Activated CD4-positive, alpha-beta T cell treated with anti-CD3 and anti-CD28 coated beads for 36 hours (primary cell): ENCODE measurements around the gene PGA5. TPM values are rescaled to one million over a fixed set of nuclear protein-coding genes. Genes with fewer than 3 reads are reported as not detected.

Experiments
- ATAC-seq: fragments of 200-7000 bp; cut with Tn5 transposase; one replicate; pipeline ENCODE4 v1.10.0; 2021; ENCODE audit warnings: mild to moderate bottlenecking, moderate library complexity
- CTCF ChIA-PET: fragments of 350-600 bp; sonication (Branson Sonifier 250); formaldehyde crosslinking; loops from one replicate; lab custom pipeline; 2021; ENCODE audit warnings: antibody characterized with exemption; lab: Charles Lee
- POLR2A ChIA-PET: fragments of 350-600 bp; sonication (Branson Sonifier 250); formaldehyde crosslinking; loops from one replicate; lab custom pipeline; 2021; ENCODE audit warnings: antibody characterized with exemption, inconsistent platforms; lab: Charles Lee
- DNase-seq: peaks from one replicate; pipeline ENCODE4 v3.0.0-alpha.2; 2020
- H3K27ac Mint-ChIP-seq: one replicate; pipeline ENCODE4 v1.8.0; 2021; ENCODE audit warnings: mixed read lengths
- H3K27me3 Mint-ChIP-seq: one replicate; pipeline ENCODE4 v1.8.0; 2021; ENCODE audit warnings: mixed read lengths
- H3K36me3 Mint-ChIP-seq: one replicate; pipeline ENCODE4 v1.8.0; 2021; ENCODE audit warnings: low read depth, mixed read lengths
- H3K4me1 Mint-ChIP-seq: one replicate; pipeline ENCODE4 v1.8.0; 2021; ENCODE audit warnings: mixed read lengths
- H3K4me3 Mint-ChIP-seq: one replicate; pipeline ENCODE4 v1.8.0; 2021; ENCODE audit warnings: mild to moderate bottlenecking, moderate library complexity, mixed read lengths
- H3K9me3 Mint-ChIP-seq: one replicate; pipeline ENCODE4 v1.8.0; 2021; ENCODE audit warnings: low read depth, mixed read lengths
- intact Hi-C, 2 experiments: fragments of 100-400 bp; cut with DNase I in 1 of 2; cut with micrococcal nuclease in 1 of 2; formaldehyde crosslinking; loops; one replicate each; pipeline versions ENCODE4 v1.14.2 to v1.15.1; 2022 to 2024; cut with DNase I, micrococcal nuclease
- total RNA-seq, 2 experiments: library from RNA; stranded (reverse); gene quantifications; one replicate each; pipeline ENCODE4 v1.2.3, GENCODE V29; 2021

The PGA5 gene
- total RNA-seq, 2 experiments from 2014 or later, result not detected

DNA sequence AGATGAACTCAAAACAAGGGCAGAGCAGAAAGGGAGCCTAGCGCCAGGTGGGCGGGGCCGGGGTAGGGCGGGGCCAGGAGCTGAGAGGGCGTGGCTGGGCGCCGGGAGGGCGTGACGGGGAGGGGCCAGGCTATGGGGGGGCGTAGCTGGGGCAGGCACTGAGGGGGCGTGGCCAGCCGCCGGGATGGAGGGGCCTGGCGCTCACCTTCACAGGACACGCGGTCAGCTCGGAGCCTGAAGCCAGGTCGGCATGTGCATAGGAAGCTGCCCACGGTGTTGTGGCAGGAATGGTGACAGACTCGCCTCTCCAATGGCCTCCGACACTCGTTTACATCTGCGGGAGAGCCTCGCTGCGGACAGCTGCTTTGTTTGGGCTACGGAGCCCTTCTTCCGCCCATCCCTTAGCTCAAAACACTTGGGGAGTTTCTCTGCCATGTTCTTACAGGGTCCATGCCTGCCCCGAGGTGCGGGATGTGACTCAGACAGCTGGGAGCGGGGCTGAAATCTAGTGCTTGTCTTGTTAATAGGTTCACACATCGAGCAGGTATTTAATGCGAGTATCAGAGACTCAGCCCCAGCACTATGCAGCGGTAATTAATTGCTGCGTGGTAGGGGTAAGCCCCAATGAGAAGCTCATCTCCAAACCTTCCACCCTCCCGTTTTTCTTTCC, 40.7 kb downstream of the PGA5 start:
- Mint-ChIP-seq H3K27ac (no peak overlapping the region), H3K4me3 (no peak overlapping the region), H3K4me1 (no peaks in the 10 kb centered on the region), H3K9me3 (no peaks in the 10 kb centered on the region), H3K36me3 (peaks cover 19% of the 10 kb centered on the region), H3K27me3 (no peaks in the 10 kb centered on the region)
- CTCF ChIA-PET, result interaction anchor here (0.6 to 1.4 kb wide), 4 partner anchors 104 to 439 kb away, joined by 3 to 4 read pairs (median 3); no protein-coding TSS in a partner anchor
- POLR2A ChIA-PET, result no interaction called here
- peak; percentile 65 for DNase-seq
- intact Hi-C loops, result no loop called here
- ATAC-seq, result peak; percentile 71

DNA sequence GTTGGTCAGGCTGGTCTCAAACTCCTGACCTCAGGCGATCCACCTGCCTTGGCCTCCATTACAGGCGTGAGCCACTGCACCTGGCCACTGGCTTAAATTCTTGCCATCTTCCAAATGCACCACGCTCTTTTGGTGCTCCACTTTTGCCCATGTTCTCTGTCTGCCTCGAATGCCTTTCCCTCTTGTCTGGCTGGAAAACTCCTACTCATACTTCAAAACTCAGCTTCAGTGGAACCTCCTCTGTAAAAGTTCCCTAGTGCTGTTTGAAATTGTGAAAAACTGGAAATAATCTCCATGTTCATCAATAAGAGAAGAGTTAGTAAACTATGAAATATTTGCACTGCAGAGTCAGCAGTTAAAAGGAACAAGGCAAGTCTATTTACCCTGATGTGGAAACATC, 42.6 kb downstream of the PGA5 start:
- no peak for ATAC-seq
- Mint-ChIP-seq H3K36me3 (peaks cover 19% of the 10 kb centered on the region), H3K9me3 (no peaks in the 10 kb centered on the region), H3K4me1 (no peaks in the 10 kb centered on the region), H3K27me3 (no peaks in the 10 kb centered on the region), H3K4me3 (no peak overlapping the region), H3K27ac (no peak overlapping the region)
- POLR2A ChIA-PET, result no interaction called here
- intact Hi-C loops, result no loop called here
- DNase-seq, result no peak
- CTCF ChIA-PET, result interaction anchor here (0.9 kb wide), 1 partner anchor 29 kb away, joined by 3 read pairs; no protein-coding TSS in a partner anchor

DNA sequence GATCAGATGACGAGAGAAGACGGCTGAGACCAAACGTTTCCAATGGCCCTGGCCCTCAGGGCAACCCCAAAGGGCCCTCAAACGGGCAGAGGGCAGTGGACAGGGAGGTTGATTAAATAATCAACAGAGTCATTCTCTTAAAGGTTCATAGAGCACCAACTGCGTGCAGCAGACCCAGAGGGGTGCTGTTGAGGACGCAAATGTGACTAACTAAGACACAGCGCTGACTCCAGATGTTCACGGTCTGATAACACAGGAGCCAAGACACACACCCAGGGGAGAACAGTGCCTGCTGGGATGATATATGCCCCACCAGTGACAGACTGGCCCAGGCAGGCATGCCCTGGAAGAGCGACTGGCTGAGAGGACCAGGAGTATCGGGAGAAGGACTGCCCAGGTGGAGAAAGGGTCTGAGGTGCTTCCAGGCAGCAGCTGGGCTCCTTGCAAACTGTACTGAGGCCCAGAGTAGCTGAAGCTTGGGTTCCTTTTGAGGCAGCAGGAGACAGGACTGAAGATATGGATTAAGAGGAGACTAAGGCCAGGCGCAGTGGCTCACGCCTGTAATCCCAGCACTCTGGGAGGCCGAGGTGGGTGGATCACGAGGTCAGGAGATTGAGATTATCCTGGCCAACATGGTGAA, 46.5 kb downstream of the PGA5 start:
- no peak for DNase-seq
- Mint-ChIP-seq H3K36me3 (peaks cover 15% of the 10 kb centered on the region), H3K4me1 (no peaks in the 10 kb centered on the region), H3K4me3 (no peak overlapping the region), H3K27ac (no peak overlapping the region), H3K27me3 (peaks cover 4% of the 10 kb centered on the region), H3K9me3 (no peaks in the 10 kb centered on the region)
- ChIA-PET CTCF (no interaction called here), POLR2A (interaction anchor here (0.7 kb wide), 2 partner anchors 142 to 1402 kb away, joined by 3 read pairs; partner anchors contain the start of gene LRRN4CL)
- intact Hi-C loops, result no loop called here
- ATAC-seq, result no peak

DNA sequence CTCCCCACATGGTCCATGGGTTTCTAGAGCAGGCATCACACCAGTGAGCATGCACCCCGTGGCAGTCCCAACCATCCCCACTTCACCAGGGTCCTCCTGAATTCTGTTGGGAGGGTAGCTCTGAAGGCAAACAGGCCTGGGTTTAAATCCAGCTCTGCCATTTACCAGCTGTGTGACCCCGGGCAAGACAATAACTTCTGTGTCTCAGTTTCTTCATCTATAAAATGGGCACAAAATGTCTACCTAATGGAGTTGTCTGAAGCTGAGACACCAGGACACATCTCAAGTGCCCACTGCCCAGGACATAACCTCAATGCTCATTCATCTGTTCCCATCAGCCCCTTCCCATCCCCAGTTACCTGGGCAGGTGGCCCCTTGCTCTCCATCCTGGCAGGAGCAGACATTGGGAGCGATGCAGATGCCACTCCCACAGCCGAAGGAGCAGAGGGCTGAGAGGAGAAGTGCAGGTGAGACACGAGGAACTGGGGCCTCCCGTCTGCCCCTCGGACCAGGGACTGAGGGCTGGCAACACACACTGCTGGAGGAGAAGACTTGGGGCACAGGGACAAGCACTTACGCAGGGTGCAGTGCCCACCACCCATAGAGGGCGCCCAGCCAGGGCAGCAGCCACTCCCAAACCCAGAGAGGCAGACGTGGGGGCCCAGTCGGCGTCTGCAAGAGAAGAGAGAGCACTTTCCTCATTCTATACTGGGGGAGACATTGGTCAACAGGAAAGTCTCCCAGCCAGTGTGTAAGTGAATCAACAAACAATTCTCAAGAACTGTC, 50.1 kb downstream of the PGA5 start:
- intact Hi-C loops, result loop anchor here (5.0 to 10.0 kb wide), 3 partner anchors 379 to 459 kb away; partner anchors contain the start of gene TMEM109 (in 1 of the 2)
- Mint-ChIP-seq H3K4me1 (peaks cover 10% of the 10 kb centered on the region), H3K36me3 (peaks cover 4% of the 10 kb centered on the region), H3K4me3 (no peak overlapping the region), H3K27ac (no peak overlapping the region), H3K27me3 (peaks cover 14% of the 10 kb centered on the region), H3K9me3 (no peaks in the 10 kb centered on the region)
- ATAC-seq (no peak), DNase-seq (peak; percentile 37)
- ChIA-PET POLR2A (no interaction called here), CTCF (interaction anchor here (0.5 kb wide), 1 partner anchor 158 kb away, joined by 3 read pairs; no protein-coding TSS in a partner anchor)

DNA sequence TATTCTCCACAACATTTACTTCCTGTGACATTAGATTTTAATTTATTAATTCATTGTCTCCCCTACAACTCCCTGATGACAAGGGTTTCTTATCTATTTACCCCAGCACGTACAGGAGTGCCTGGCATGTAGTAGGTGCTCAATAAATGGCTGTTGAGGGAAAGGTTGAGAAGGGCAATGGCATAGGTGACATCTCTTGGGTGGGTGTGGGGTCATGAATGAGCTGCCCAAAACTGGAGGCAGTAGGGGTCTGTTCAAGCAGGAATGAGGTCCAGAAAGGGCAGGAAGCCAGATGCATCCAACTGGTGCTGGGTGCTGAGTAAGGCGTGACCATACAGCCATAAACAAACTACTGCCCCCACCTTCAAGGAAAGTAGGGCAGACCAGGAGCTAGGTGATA, 51.4 kb downstream of the PGA5 start:
- Mint-ChIP-seq H3K36me3 (peaks cover 9% of the 10 kb centered on the region), H3K9me3 (no peaks in the 10 kb centered on the region), H3K27me3 (peaks cover 14% of the 10 kb centered on the region), H3K27ac (no peak overlapping the region), H3K4me3 (peak overlapping the region; percentile 23), H3K4me1 (peaks cover 13% of the 10 kb centered on the region)
- DNase-seq (no peak), ATAC-seq (no peak)
- CTCF ChIA-PET, result interaction anchor here (1.6 kb wide), 1 partner anchor 461 kb away, joined by 6 read pairs; no protein-coding TSS in a partner anchor
- POLR2A ChIA-PET, result no interaction called here
- intact Hi-C loops, result loop anchor here (5.0 to 10.0 kb wide), 3 partner anchors 380 to 460 kb away; partner anchors contain the start of gene TMEM109 (in 1 of the 2)

DNA sequence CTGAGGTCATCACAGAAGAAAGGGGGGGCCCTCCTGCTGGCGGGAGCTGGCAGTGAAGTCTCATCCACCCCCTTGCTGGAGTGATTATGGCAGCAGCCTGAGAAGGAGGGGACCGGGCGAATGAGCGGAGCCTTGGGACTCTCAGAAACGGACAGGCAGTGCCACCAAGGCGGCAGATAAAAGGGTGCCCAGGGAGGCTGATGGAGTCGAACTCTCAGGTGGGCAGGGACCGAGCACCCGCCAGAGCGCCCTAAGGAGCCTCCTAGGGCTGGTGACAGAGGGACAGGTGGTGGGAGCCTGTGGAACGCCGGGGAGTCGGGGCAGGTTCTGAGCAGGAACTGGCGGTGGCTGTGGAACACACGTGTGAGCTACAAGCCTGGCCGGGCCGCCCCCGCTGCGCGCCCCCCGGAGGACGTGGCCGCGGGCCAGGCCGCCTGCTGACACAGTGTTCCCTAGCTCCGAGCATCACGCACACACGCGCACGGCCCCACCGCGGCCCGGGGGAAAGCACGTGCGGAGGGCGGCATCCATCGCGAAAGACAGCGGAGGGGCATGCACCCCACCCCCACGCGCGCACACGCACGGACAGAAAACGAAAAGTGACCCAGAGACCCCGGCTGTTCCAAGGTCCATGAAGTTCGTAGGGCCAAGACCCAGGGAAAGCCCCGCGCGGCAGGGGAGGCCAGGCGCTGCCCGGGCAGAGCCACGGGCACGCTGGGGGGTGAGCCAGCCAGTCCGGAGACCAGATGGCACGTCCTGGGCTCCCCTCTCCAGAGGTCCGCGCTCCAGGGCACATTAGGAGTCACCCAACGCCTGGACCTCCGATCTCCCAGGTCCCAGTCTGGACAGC, 53.1 kb downstream of the PGA5 start:
- Mint-ChIP-seq H3K4me3 (peak overlapping the region; percentile 80), H3K9me3 (no peaks in the 10 kb centered on the region), H3K36me3 (peaks cover 23% of the 10 kb centered on the region), H3K27ac (peak overlapping the region; percentile 81), H3K4me1 (peaks cover 28% of the 10 kb centered on the region), H3K27me3 (peaks cover 14% of the 10 kb centered on the region)
- ATAC-seq, result peak; percentile 42
- DNase-seq, result peak; percentile 61
- ChIA-PET CTCF (interaction anchor here (0.6 to 2.8 kb wide), 20 partner anchors 16 to 1492 kb away, joined by 3 to 9 read pairs (median 3); partner anchors contain the start of genes CYB561A3, SCGB1A1 and TMEM216), POLR2A (interaction anchor here (0.5 to 1.7 kb wide), 3 partner anchors 68 to 108 kb away, joined by 3 to 5 read pairs (median 3); partner anchors contain the start of genes CYB561A3 and TMEM138)
- intact Hi-C loops, result loop anchor here (1.0 to 10.0 kb wide), 6 partner anchors 39 to 462 kb away; partner anchors contain the start of genes DDB1 (in 1 of the 2), TKFC (in 1 of the 2), TMEM109 (in 1 of the 2) and TMEM138 (in 1 of the 2)

DNA sequence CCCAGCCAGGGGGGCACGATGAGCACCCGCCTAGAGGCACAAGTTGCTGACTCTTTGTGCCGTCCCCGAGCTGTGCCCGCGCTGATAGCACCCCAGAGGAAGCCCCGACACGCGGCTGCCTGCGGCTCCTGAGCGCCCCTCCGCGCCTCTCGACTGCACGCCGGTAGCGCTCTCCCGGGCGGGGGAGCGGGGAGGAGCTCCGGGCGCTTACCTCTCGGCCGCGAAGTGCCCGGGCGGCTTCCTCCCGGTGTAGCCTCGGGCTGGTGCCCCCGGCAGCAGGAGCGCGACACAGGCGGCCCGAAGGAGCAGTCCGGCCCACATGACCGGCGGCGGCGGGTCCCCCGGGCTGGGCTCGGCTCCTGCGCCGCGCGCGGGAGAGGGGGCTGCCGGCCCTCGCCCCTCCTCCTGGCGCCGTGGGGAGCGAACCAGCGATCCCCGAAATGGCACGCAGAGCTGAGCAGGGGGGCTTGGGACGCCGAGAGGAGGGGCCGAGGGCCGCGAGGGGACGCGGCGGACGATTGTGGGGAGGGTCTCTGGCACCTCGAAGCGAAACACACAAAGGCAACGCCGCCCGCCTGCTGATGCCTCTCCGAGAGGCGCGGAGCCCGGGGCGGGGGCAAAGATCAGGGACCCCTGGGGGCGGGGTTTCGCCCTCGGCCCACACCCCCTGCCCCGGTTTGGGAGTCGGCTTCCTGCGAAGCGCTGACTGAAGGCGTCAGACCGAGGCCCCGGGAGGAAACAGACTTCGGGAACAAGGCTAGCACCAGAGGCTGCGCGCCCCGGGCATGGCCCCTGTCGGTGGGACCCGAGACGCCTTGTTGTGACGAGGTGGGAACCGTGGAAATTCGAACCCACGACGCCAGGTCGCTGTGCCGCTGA, 54.0 kb downstream of the PGA5 start, which contains the start of gene VWCE:
VWCE (minus strand) TSS at position 600 of the 879 bp plus-strand sequence; CDS start at position 321, 279 bp downstream.
- H3K4me1 Mint-ChIP-seq, result peaks cover 33% of the 10 kb centered on the region
- H3K27me3 Mint-ChIP-seq, result peaks cover 14% of the 10 kb centered on the region
- no peaks in the 10 kb centered on the region for H3K9me3 Mint-ChIP-seq
- DNase-seq (peak; percentile 89), ATAC-seq (peak; percentile 90)
- H3K27ac Mint-ChIP-seq, result peak within 1 kb of the TSS; percentile 72
- H3K4me3 Mint-ChIP-seq, result peak within 1 kb of the TSS; percentile 80
- intact Hi-C loops, result loop anchor here (1.0 to 10.0 kb wide), 6 partner anchors 38 to 463 kb away; partner anchors contain the start of genes DDB1 (in 1 of the 2), TKFC (in 1 of the 2), TMEM109 (in 1 of the 2) and TMEM138 (in 1 of the 2)
- H3K36me3 Mint-ChIP-seq, result peaks cover 28% of the 10 kb centered on the region
- CTCF ChIA-PET, result interaction anchor here (0.6 to 2.8 kb wide), 14 partner anchors 15 to 839 kb away, joined by 3 to 9 read pairs (median 4); partner anchors contain the start of gene TMEM216
- POLR2A ChIA-PET, result interaction anchor here (0.6 to 1.8 kb wide), 4 partner anchors 10 to 98 kb away, joined by 3 to 5 read pairs (median 3); partner anchors contain the start of genes CYB561A3 and TMEM138

DNA sequence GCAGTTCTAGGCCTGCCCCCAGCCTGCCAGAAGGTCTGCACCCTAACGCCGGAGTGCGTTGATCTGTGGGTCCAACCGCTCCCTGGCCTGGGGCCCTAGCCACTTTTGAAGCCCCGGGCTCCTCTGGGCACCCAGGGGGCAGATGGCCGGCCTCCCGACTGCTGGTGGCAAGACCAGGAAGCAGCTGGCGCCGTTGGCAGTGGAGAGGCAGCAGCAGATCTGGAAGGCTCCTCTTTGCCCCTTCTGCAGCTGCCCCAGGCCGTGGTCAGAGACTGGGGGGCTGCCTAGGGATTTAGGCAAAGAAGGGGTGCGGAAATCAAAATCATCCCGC, 54.6 kb downstream of the PGA5 start:
- H3K9me3 Mint-ChIP-seq, result no peaks in the 10 kb centered on the region
- H3K4me1 Mint-ChIP-seq, result peaks cover 33% of the 10 kb centered on the region
- DNase-seq (no peak), ATAC-seq (no peak)
- H3K4me3 Mint-ChIP-seq, result peak overlapping the region; percentile 80
- peaks cover 32% of the 10 kb centered on the region for H3K36me3 Mint-ChIP-seq
- POLR2A ChIA-PET, result interaction anchor here (1.8 kb wide), 1 partner anchor 9 kb away, joined by 3 read pairs; no protein-coding TSS in a partner anchor
- CTCF ChIA-PET, result interaction anchor here (1.1 to 2.8 kb wide), 4 partner anchors 41 to 132 kb away, joined by 4 to 9 read pairs (median 4); partner anchors contain the start of gene TMEM216
- intact Hi-C loops, result loop anchor here in 1 of 2 experiments (10.0 kb wide), 1 partner anchor 461 kb away; no protein-coding TSS in a partner anchor
- no peak overlapping the region for H3K27ac Mint-ChIP-seq
- H3K27me3 Mint-ChIP-seq, result peaks cover 14% of the 10 kb centered on the region

DNA sequence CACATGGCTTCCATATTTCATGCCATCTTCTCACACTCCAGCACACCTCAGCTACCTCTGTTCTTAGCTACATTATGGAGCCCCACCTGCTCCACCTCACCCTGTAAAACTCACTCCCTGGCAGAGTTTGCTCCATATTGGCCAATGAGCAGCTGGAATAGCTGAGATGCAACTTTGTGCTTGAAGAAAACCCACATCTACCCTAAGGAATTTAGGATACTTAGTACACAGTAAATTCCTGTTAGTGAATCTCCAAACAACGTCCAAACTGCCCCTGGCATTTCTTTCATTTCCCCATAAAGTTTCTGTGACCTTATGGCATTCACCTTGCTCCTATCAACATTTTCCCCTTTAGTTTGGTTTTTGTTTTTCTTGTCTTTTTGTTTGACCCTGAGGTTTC, 56.4 kb downstream of the PGA5 start:
- CTCF ChIA-PET, result interaction anchor here (0.7 kb wide), 1 partner anchor 43 kb away, joined by 3 read pairs; no protein-coding TSS in a partner anchor
- peaks cover 12% of the 10 kb centered on the region for H3K27me3 Mint-ChIP-seq
- H3K4me3 Mint-ChIP-seq, result no peak overlapping the region
- peaks cover 33% of the 10 kb centered on the region for H3K4me1 Mint-ChIP-seq
- no peak overlapping the region for H3K27ac Mint-ChIP-seq
- ATAC-seq (no peak), DNase-seq (no peak)
- H3K36me3 Mint-ChIP-seq, result peaks cover 50% of the 10 kb centered on the region
- intact Hi-C loops, result loop anchor here in 1 of 2 experiments (10.0 kb wide), 1 partner anchor 463 kb away; no protein-coding TSS in a partner anchor
- H3K9me3 Mint-ChIP-seq, result no peaks in the 10 kb centered on the region
- POLR2A ChIA-PET, result no interaction called here
